Aorta (tissue), 5 donors: Measurements from ENCODE around the gene SOX12. TPM values are rescaled to one million over a fixed set of nuclear protein-coding genes. Genes with fewer than 3 reads are reported as not detected.
"Not testable (repeated sequence)": the region's sequence is repeated elsewhere in the genome, so short reads cannot be mapped to it uniquely, and the experiment has no call there.

ENCODE experiments used
- ATAC-seq: fragments of 200-7000 bp; cut with Tn5 transposase; one replicate; pipeline ENCODE4 v1.9.1; 2022; ENCODE audit warnings: moderate library complexity; ENCODE audit not compliant: low FRiP score
- DNase-seq, 2 donors: peaks; one replicate each; pipeline ENCODE4 v3.0.0-alpha.2; 2020
- H3K27ac ChIP-seq, 2 donors: one replicate each; pipeline ENCODE4 v1.5.1; 2013; ENCODE audit warnings: low read length in 2 of 2, mild to moderate bottlenecking in 2 of 2, moderate library complexity in 2 of 2, control low read depth in 1 of 2, inconsistent platforms in 1 of 2, low read depth in 1 of 2
- H3K27me3 ChIP-seq, 2 donors: one replicate each; pipeline ENCODE4 v1.6.1; 2013; ENCODE audit warnings: control low read depth in 1 of 2, low read length in 1 of 2, mild to moderate bottlenecking in 1 of 2, moderate library complexity in 1 of 2; ENCODE audit not compliant: insufficient read depth in 2 of 2, control insufficient read depth in 1 of 2
- H3K36me3 ChIP-seq, 2 donors: one replicate each; pipeline ENCODE4 v1.6.1; 2013; ENCODE audit warnings: control low read depth in 1 of 2, low read length in 1 of 2, mild to moderate bottlenecking in 1 of 2; ENCODE audit not compliant: insufficient read depth in 2 of 2, control insufficient read depth in 1 of 2
- H3K4me1 ChIP-seq, 2 donors: one replicate each; pipeline ENCODE4 v1.6.1; 2013; ENCODE audit warnings: low read length in 2 of 2, control low read depth in 1 of 2, mild to moderate bottlenecking in 1 of 2, moderate library complexity in 1 of 2; ENCODE audit not compliant: insufficient read depth in 2 of 2, control insufficient read depth in 1 of 2
- H3K4me3 ChIP-seq, 2 donors: one replicate each; pipeline ENCODE4 v1.5.1; 2013; ENCODE audit warnings: low read length in 2 of 2, control low read depth in 1 of 2, mild to moderate bottlenecking in 1 of 2
- H3K9me3 ChIP-seq: one replicate; pipeline ENCODE4 v1.6.1; 2013; ENCODE audit warnings: mild to moderate bottlenecking, low read length; ENCODE audit not compliant: control insufficient read depth
- WGBS, 2 donors: extraction: QIAGEN DNeasy Blood & Tissue Kit; methylation state at CpG; one replicate each; pipeline ENCODE4 v1.1.7; 2013; 5-methylcytosine and 5-hydroxymethylcytosine counted together
- intact Hi-C, 2 donors: fragments of 100-400 bp; cut with DNase I; formaldehyde crosslinking; loops; one replicate each; pipeline versions ENCODE4 v1.14.2 to v1.15.0; 2022
- polyA plus RNA-seq, 2 donors: library from polyadenylated mRNA; stranded (reverse); fragments of 200-250 nt; gene quantifications; one replicate each; pipeline ENCODE4 v1.2.3, GENCODE V29; 2013
- total RNA-seq, 2 donors: library from RNA; stranded (reverse); fragmentation: NEBNext Ultra II Directional; extraction: Animal tissue kit (Norgen Biotek cat#: 25700); gene quantifications; one replicate each; pipeline ENCODE4 v1.2.1, GENCODE V29; 2021
- donor health status: healthy with polysubstance abuse.
- donor health status: Bipolar disorder and iron deficiency.
- donor health status: DM: no; HTN: no; CAD: no.
- donor health status: DM: no; HTN: no; CAD: no.
- donor health status: DM: yes; HTN: yes; CAD: no.

The SOX12 gene
- total and polyA plus RNA-seq, 4 donors: 1.5 to 12.5 (median 5.1) TPM

GRCh38 chr20:348972-349841 lies 23.9 kb downstream of the SOX12 start:
- Histone ChIP-seq H3K27ac (no peak overlapping the region), H3K4me3 (no peak overlapping the region), H3K9me3 (no peaks in the 10 kb centered on the region), H3K27me3 (no peaks in the 10 kb centered on the region), H3K36me3 (no peaks in the 10 kb centered on the region), H3K4me1 (peaks cover 0 to 2% of the 10 kb centered on the region in 2 donors)
- no peak for ATAC-seq
- intact Hi-C loops: loop anchor here in 1 of 2 donors (5.0 kb wide), 1 partner anchor 193 kb away; the partner anchor contains the start of gene CSNK2A1
- peak in 1 of 2 donors; percentile 41 for DNase-seq
- 84 to 88% methylated on average over 19 of the region's 19 CpGs for WGBS, 2 donors

- Histone ChIP-seq H3K36me3 (no peaks in the 10 kb centered on the region), H3K4me3 (no peak overlapping the region), H3K27ac (no peak overlapping the region), H3K27me3 (no peaks in the 10 kb centered on the region), H3K9me3 (no peaks in the 10 kb centered on the region), H3K4me1 (no peaks in the 10 kb centered on the region)
- peak in 1 of 2 donors; percentile 28 for DNase-seq
- no peak for ATAC-seq
- intact Hi-C loops: loop anchor here (5.0 to 10.0 kb wide), 6 partner anchors 54 to 382 kb away; partner anchors contain the start of genes CSNK2A1 (in 1 of the 2) and RBCK1 (in 1 of the 2)
- 88 to 90% methylated on average over 13 of the region's 13 CpGs for WGBS, 2 donors
Measured at GRCh38 chr20:353166-353565, 27.8 kb downstream of the SOX12 start.

GRCh38 chr20:354298-354977 lies 29.1 kb downstream of the SOX12 start:
- ATAC-seq (peak; percentile 95), DNase-seq (peak; percentile 77 to 89)
- Histone ChIP-seq H3K36me3 (no peaks in the 10 kb centered on the region), H3K27ac (no peak overlapping the region), H3K9me3 (no peaks in the 10 kb centered on the region), H3K4me1 (no peaks in the 10 kb centered on the region), H3K4me3 (no peak overlapping the region), H3K27me3 (no peaks in the 10 kb centered on the region)
- WGBS, 2 donors: 10 to 12% methylated on average over 11 to 14 of the region's 14 CpGs
- intact Hi-C loops: loop anchor here (1.0 to 10.0 kb wide), 8 partner anchors 53 to 380 kb away; partner anchors contain the start of genes CSNK2A1 (in 1 of the 2) and RBCK1 (in 1 of the 2)

GRCh38 chr20:356154-356553 lies 30.8 kb downstream of the SOX12 start:
- not testable (repeated sequence) for ATAC-seq, H3K9me3 ChIP-seq, H3K4me3 ChIP-seq, DNase-seq, H3K36me3 ChIP-seq, H3K27me3 ChIP-seq, H3K4me1 ChIP-seq, H3K27ac ChIP-seq
- intact Hi-C loops: loop anchor here in 1 of 2 donors (5.0 to 10.0 kb wide), 3 partner anchors 76 to 379 kb away; no protein-coding TSS in a partner anchor
- 76 to 88% methylated on average over 2 of the region's 2 CpGs for WGBS, 2 donors

- Histone ChIP-seq H3K4me1 (no peaks in the 10 kb centered on the region), H3K4me3 (no peak overlapping the region), H3K27me3 (no peaks in the 10 kb centered on the region), H3K36me3 (no peaks in the 10 kb centered on the region), H3K27ac (no peak overlapping the region), H3K9me3 (no peaks in the 10 kb centered on the region)
- no peak for ATAC-seq
- intact Hi-C loops: loop anchor here in 1 of 2 donors (5.0 to 10.0 kb wide), 3 partner anchors 76 to 378 kb away; no protein-coding TSS in a partner anchor
- 85 to 86% methylated on average over 10 of the region's 10 CpGs for WGBS, 2 donors
- no peak for DNase-seq
Measured at GRCh38 chr20:356745-357144, 31.4 kb downstream of the SOX12 start.

- ATAC-seq (no peak), DNase-seq (no peak)
- no peaks in the 10 kb centered on the region for H3K4me1 ChIP-seq
- intact Hi-C loops: loop anchor here in 1 of 2 donors (5.0 to 10.0 kb wide), 3 partner anchors 73 to 376 kb away; no protein-coding TSS in a partner anchor
- 33 to 34% methylated on average over 4 of the region's 4 CpGs for WGBS, 2 donors
- no peaks in the 10 kb centered on the region for H3K27me3 ChIP-seq
- H3K36me3 ChIP-seq: no peaks in the 10 kb centered on the region
- no peak overlapping the region for H3K27ac ChIP-seq
- H3K9me3 ChIP-seq: no peaks in the 10 kb centered on the region
- no peak overlapping the region for H3K4me3 ChIP-seq
Measured at GRCh38 chr20:358891-359555, 33.7 kb downstream of the SOX12 start.

GRCh38 chr20:361561-361960 lies 36.2 kb downstream of the SOX12 start:
- ATAC-seq (no peak), DNase-seq (peak in 1 of 2 donors; percentile 3)
- WGBS, 2 donors: 95 to 96% methylated on average over 8 of the region's 8 CpGs
- Histone ChIP-seq H3K4me3 (no peak overlapping the region), H3K27ac (no peak overlapping the region), H3K9me3 (no peaks in the 10 kb centered on the region), H3K36me3 (no peaks in the 10 kb centered on the region), H3K27me3 (no peaks in the 10 kb centered on the region), H3K4me1 (no peaks in the 10 kb centered on the region)
- intact Hi-C loops: loop anchor here in 1 of 2 donors (10.0 kb wide), 1 partner anchor 563 kb away; no protein-coding TSS in a partner anchor
